BE2C (cell line): ENCODE data around the gene POLR3A.

ENCODE experiments used
- DNase-seq: peaks from one replicate; pipeline ENCODE4 v3.0.0-alpha.2; 2020
- H3K27me3 ChIP-seq: fragments of 250-450 bp; sonication (Bioruptor Pico); 2 replicates; pipeline ENCODE4 v1.5.1; 2020; ENCODE audit warnings: mild to moderate bottlenecking
- H3K36me3 ChIP-seq: fragments of 250-450 bp; sonication (Bioruptor Pico); 2 replicates; pipeline ENCODE4 v1.5.1; 2020; ENCODE audit warnings: mild to moderate bottlenecking
- H3K4me1 ChIP-seq: fragments of 250-450 bp; sonication (Bioruptor Pico); 2 replicates; pipeline ENCODE4 v1.5.1; 2020
- H3K4me3 ChIP-seq: 2 replicates; pipeline ENCODE4 v1.5.1; 2011; ENCODE audit warnings: low read depth, low read length
- H3K9me3 ChIP-seq: fragments of 250-450 bp; sonication (Bioruptor Pico); 2 replicates; pipeline ENCODE4 v1.5.1; 2020
- TF ChIP-seq, protein P1 (sequence below): IDR thresholded peaks from 2 replicates; pipeline ENCODE4 v1.5.1; 2012; ENCODE audit warnings: mild to moderate bottlenecking, low read depth, low read length

POLR3A gene

GRCh38 chr10:77959887-77960455, 69.3 kb downstream of the POLR3A start:
- no peak for DNase-seq
- TF ChIP-seq, protein P1, sequence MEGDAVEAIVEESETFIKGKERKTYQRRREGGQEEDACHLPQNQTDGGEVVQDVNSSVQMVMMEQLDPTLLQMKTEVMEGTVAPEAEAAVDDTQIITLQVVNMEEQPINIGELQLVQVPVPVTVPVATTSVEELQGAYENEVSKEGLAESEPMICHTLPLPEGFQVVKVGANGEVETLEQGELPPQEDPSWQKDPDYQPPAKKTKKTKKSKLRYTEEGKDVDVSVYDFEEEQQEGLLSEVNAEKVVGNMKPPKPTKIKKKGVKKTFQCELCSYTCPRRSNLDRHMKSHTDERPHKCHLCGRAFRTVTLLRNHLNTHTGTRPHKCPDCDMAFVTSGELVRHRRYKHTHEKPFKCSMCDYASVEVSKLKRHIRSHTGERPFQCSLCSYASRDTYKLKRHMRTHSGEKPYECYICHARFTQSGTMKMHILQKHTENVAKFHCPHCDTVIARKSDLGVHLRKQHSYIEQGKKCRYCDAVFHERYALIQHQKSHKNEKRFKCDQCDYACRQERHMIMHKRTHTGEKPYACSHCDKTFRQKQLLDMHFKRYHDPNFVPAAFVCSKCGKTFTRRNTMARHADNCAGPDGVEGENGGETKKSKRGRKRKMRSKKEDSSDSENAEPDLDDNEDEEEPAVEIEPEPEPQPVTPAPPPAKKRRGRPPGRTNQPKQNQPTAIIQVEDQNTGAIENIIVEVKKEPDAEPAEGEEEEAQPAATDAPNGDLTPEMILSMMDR = no peak
- Histone ChIP-seq H3K27me3 (no peaks in the 10 kb centered on the region), H3K36me3 (no peaks in the 10 kb centered on the region), H3K4me1 (no peaks in the 10 kb centered on the region), H3K9me3 (no peaks in the 10 kb centered on the region), H3K4me3 (no peak overlapping the region)

DNA sequence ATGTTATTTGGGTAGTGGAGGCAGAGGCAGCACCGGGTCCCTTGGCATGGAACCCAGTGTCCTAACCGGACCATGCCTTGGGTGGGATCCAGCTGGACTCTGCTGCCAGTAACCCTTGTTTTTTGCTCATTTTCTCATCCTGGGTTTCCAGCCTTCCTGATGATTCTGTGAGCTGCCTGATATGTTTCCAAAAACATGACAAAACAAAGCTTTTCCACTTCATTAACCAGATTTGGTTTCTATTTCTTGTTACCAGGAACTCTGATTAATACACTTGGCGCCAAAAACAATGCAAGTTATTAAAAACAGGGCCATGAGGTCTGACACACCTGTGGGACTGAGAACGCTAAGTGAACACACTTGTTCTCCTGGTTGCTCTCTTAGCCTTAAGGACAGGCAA, 69.9 kb downstream of the POLR3A start:
- Histone ChIP-seq H3K27me3 (no peaks in the 10 kb centered on the region), H3K9me3 (no peaks in the 10 kb centered on the region), H3K4me1 (no peaks in the 10 kb centered on the region), H3K4me3 (no peak overlapping the region), H3K36me3 (no peaks in the 10 kb centered on the region)
- TF ChIP-seq, protein P1 = no peak
- no peak for DNase-seq

- H3K4me3 ChIP-seq = no peak overlapping the region
- no peak for DNase-seq
- no peaks in the 10 kb centered on the region for H3K27me3 ChIP-seq
- no peaks in the 10 kb centered on the region; the same call in 1 of the 2 replicates for H3K9me3 ChIP-seq
- no peaks in the 10 kb centered on the region for H3K4me1 ChIP-seq
- no peaks in the 10 kb centered on the region for H3K36me3 ChIP-seq
- TF ChIP-seq, protein P1 = no peak
Measured at GRCh38 chr10:77955136-77955535, 74.2 kb downstream of the POLR3A start.

DNA sequence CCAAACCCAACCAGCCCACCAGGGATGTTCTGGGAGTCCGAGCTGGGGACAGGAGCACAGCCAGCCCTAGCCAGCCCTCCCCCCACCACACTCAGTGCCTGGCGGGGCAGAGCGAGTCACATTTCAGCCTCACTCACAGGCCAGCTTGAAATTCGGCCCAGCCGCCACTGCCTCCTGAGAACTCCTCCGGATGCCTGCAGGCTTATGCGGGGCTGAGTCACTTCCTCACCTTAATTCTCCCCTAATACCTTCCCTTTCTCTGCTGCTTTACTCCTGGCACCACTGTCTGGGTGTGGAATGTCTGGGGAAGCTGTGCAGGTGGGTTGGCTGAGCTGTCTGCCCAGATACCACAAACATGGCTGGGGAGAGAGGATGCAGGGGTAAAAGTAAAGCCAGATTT, 80.1 kb downstream of the POLR3A start:
- Histone ChIP-seq H3K9me3 (no peaks in the 10 kb centered on the region; the same call in 1 of the 2 replicates), H3K36me3 (no peaks in the 10 kb centered on the region), H3K4me3 (no peak overlapping the region), H3K4me1 (no peaks in the 10 kb centered on the region), H3K27me3 (no peaks in the 10 kb centered on the region)
- TF ChIP-seq, protein P1 = no peak
- peak; percentile 17 for DNase-seq

- no peaks in the 10 kb centered on the region for H3K27me3 ChIP-seq
- H3K4me3 ChIP-seq = no peak overlapping the region
- TF ChIP-seq, protein P1 = no peak
- no peak for DNase-seq
- no peaks in the 10 kb centered on the region; the same call in 1 of the 2 replicates for H3K9me3 ChIP-seq
- no peaks in the 10 kb centered on the region for H3K36me3 ChIP-seq
- H3K4me1 ChIP-seq = no peaks in the 10 kb centered on the region; the same call in 1 of the 2 replicates
Measured at GRCh38 chr10:77946084-77946483, 83.2 kb downstream of the POLR3A start.

- no peak for DNase-seq
- no peaks in the 10 kb centered on the region for H3K9me3 ChIP-seq
Measured at GRCh38 chr10:77944519-77944918, 84.8 kb downstream of the POLR3A start.

More at GRCh38 chr10:77944519-77944918, 84.8 kb downstream of the POLR3A start:
- H3K4me3 ChIP-seq = no peak overlapping the region
- no peaks in the 10 kb centered on the region for H3K27me3 ChIP-seq
- no peaks in the 10 kb centered on the region; the same call in 1 of the 2 replicates for H3K4me1 ChIP-seq
- no peaks in the 10 kb centered on the region for H3K36me3 ChIP-seq
- TF ChIP-seq, protein P1 = no peak
